G401.6 (cell line): ENCODE results near the gene NAT10.

ENCODE experiments used
- FAIRE-seq: peaks from 2 replicates; lab custom pipeline; 2012; peaks lifted over from hg19 to GRCh38; lab: Jason Lieb, UNC

Gene NAT10

GRCh38 chr11:34111722-34112270, 6.4 kb downstream of the NAT10 start:
- FAIRE-seq = no peak

GRCh38 chr11:34114014-34114413, 8.6 kb downstream of the NAT10 start:
- FAIRE-seq = no peak

- no peak for FAIRE-seq
These were observed 9.0 kb downstream of the NAT10 start for GRCh38 chr11:34114471-34114870.

- FAIRE-seq = no peak
These were observed 15.2 kb downstream of the NAT10 start for GRCh38 chr11:34120651-34121050.

GRCh38 chr11:34124885-34125668, 19.6 kb downstream of the NAT10 start:
- no peak for FAIRE-seq

GRCh38 chr11:34126959-34127848, 21.8 kb downstream of the NAT10 start:
- no peak for FAIRE-seq

GRCh38 chr11:34128824-34129223, 23.4 kb downstream of the NAT10 start:
- no peak for FAIRE-seq

- FAIRE-seq = no peak
These were observed 27.0 kb downstream of the NAT10 start for GRCh38 chr11:34132261-34132965.

GRCh38 chr11:34134765-34135164, 29.3 kb downstream of the NAT10 start:
- FAIRE-seq = no peak

- no peak for FAIRE-seq
These were observed 30.0 kb downstream of the NAT10 start for GRCh38 chr11:34135439-34135838.

GRCh38 chr11:34136420-34136819, 31.0 kb downstream of the NAT10 start:
- FAIRE-seq = no peak

GRCh38 chr11:34139346-34139745, 33.9 kb downstream of the NAT10 start:
- no peak for FAIRE-seq

- FAIRE-seq = no peak
These were observed 34.7 kb downstream of the NAT10 start for GRCh38 chr11:34140149-34140548.

GRCh38 chr11:34143048-34143447, 37.6 kb downstream of the NAT10 start:
- FAIRE-seq = no peak

GRCh38 chr11:34145073-34145472, 39.6 kb downstream of the NAT10 start:
- no peak for FAIRE-seq

- FAIRE-seq = no peak
These were observed 40.5 kb downstream of the NAT10 start for GRCh38 chr11:34145847-34146381.

GRCh38 chr11:34146411-34146810, 41.0 kb downstream of the NAT10 start:
- no peak for FAIRE-seq

GRCh38 chr11:34146866-34147265, 41.4 kb downstream of the NAT10 start:
- FAIRE-seq = no peak

GRCh38 chr11:34147581-34147980, 42.2 kb downstream of the NAT10 start:
- no peak for FAIRE-seq

- FAIRE-seq = no peak
These were observed 43.2 kb downstream of the NAT10 start for GRCh38 chr11:34148504-34149165.

GRCh38 chr11:34149274-34149673, 43.8 kb downstream of the NAT10 start:
- FAIRE-seq = no peak

- no peak for FAIRE-seq
These were observed 44.4 kb downstream of the NAT10 start for GRCh38 chr11:34149786-34150185.
